Vagina (tissue), 2 donors: ENCODE results near the gene DDX3X.

Experiments
- POLR2A ChIP-seq, 2 donors: fragments of 450-650 bp; IDR thresholded peaks; one replicate each; pipeline ENCODE4 v1.6.1; 2017; ENCODE audit warnings: antibody characterized with exemption in 2 of 2, mild to moderate bottlenecking in 2 of 2, moderate library complexity in 2 of 2
- POLR2AphosphoS5 ChIP-seq, 2 donors: sonication (generic); formaldehyde crosslinking; IDR thresholded peaks; one replicate each; pipeline ENCODE4 v1.9.0; 2017; ENCODE audit warnings: antibody characterized with exemption in 2 of 2, mild to moderate bottlenecking in 2 of 2, low read depth in 1 of 2; ENCODE audit not compliant: insufficient read depth in 1 of 2
- TF ChIP-seq, protein P1 (sequence below), 3 experiments: fragments of 450-650 bp in 2 of 3; fragments of 200-600 bp in 1 of 3; sonication (generic) in 1 of 3; IDR thresholded peaks; one replicate each; pipeline ENCODE4 v1.5.1; 2017 to 2019; ENCODE audit warnings: antibody characterized with exemption in 3 of 3, mild to moderate bottlenecking in 2 of 3, moderate library complexity in 2 of 3

GRCh38 chrX:41313419-41313818, 20.5 kb upstream of the DDX3X start:
- TF ChIP-seq, protein P1, sequence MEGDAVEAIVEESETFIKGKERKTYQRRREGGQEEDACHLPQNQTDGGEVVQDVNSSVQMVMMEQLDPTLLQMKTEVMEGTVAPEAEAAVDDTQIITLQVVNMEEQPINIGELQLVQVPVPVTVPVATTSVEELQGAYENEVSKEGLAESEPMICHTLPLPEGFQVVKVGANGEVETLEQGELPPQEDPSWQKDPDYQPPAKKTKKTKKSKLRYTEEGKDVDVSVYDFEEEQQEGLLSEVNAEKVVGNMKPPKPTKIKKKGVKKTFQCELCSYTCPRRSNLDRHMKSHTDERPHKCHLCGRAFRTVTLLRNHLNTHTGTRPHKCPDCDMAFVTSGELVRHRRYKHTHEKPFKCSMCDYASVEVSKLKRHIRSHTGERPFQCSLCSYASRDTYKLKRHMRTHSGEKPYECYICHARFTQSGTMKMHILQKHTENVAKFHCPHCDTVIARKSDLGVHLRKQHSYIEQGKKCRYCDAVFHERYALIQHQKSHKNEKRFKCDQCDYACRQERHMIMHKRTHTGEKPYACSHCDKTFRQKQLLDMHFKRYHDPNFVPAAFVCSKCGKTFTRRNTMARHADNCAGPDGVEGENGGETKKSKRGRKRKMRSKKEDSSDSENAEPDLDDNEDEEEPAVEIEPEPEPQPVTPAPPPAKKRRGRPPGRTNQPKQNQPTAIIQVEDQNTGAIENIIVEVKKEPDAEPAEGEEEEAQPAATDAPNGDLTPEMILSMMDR (IDR thresholded peaks at IDR 0.05) = no peak
- no peak for TF ChIP-seq POLR2AphosphoS5 (IDR thresholded peaks at IDR 0.05; ENCODE audit: insufficient read depth in 1 of 2, low read depth in 1 of 2)
- TF ChIP-seq POLR2A (IDR thresholded peaks at IDR 0.05) = no peak
